Measurements from ENCODE around the gene C1R. TPM values are rescaled to one million over a fixed set of nuclear protein-coding genes. Genes with fewer than 3 reads are reported as not detected.

Gene C1R
- total and polyA plus RNA-seq, 8 donors = 69.3 to 693 (median 87.1) TPM

- peaks cover 0 to 41% of the 10 kb centered on the region in 2 donors for H3K36me3 ChIP-seq
- H3K27me3 ChIP-seq = no peaks in the 10 kb centered on the region
- H3K4me3 ChIP-seq = peak overlapping the region; percentile 28 to 50
- peaks cover 0 to 15% of the 10 kb centered on the region in 2 donors for H3K4me1 ChIP-seq
- TF ChIP-seq CTCF (IDR thresholded peaks at IDR 0.05) = no peak
- H3K9me3 ChIP-seq = no peaks in the 10 kb centered on the region
- H3K27ac ChIP-seq = peak overlapping the region; percentile 47 to 77
- intact Hi-C loops (cut with DNase I) = loop anchor here in 1 of 2 donors (10.0 kb wide), 1 partner anchor 166 kb away; the partner anchor contains the start of gene ATN1
- ATAC-seq (no peak), DNase-seq (no peak)
Observed at GRCh38 chr12:7090222-7090998, 1.8 kb downstream of the C1R start.

GRCh38 chr12:7089196-7089871 is 2.9 kb downstream of the C1R start:
- DNase-seq (no peak), ATAC-seq (no peak)
- Histone ChIP-seq H3K4me1 (peaks cover 0 to 10% of the 10 kb centered on the region in 2 donors), H3K4me3 (no peak overlapping the region), H3K9me3 (no peaks in the 10 kb centered on the region), H3K36me3 (peaks cover 0 to 43% of the 10 kb centered on the region in 2 donors), H3K27ac (no peak overlapping the region), H3K27me3 (no peaks in the 10 kb centered on the region)
- TF ChIP-seq CTCF (IDR thresholded peaks at IDR 0.05) = no peak
- intact Hi-C loops (cut with DNase I) = no loop called here

GRCh38 chr12:7083125-7083524 is 9.1 kb downstream of the C1R start:
- intact Hi-C loops (cut with DNase I) = no loop called here
- no peaks in the 10 kb centered on the region for H3K9me3 ChIP-seq
- H3K27me3 ChIP-seq = no peaks in the 10 kb centered on the region
- no peak for TF ChIP-seq CTCF (IDR thresholded peaks at IDR 0.05)
- ATAC-seq (no peak), DNase-seq (no peak)
- H3K4me3 ChIP-seq = no peak overlapping the region
- H3K36me3 ChIP-seq = peaks cover 0 to 60% of the 10 kb centered on the region in 2 donors
- H3K27ac ChIP-seq = no peak overlapping the region
- peaks cover 6 to 16% of the 10 kb centered on the region in 2 donors for H3K4me1 ChIP-seq

- Histone ChIP-seq H3K9me3 (no peaks in the 10 kb centered on the region), H3K4me3 (no peak overlapping the region), H3K36me3 (peaks cover 0 to 41% of the 10 kb centered on the region in 2 donors), H3K27me3 (no peaks in the 10 kb centered on the region), H3K27ac (no peak overlapping the region), H3K4me1 (peaks cover 6 to 16% of the 10 kb centered on the region in 2 donors)
- TF ChIP-seq CTCF (IDR thresholded peaks at IDR 0.05) = no peak
- intact Hi-C loops (cut with DNase I) = no loop called here
- ATAC-seq (no peak), DNase-seq (no peak)
Observed at GRCh38 chr12:7081037-7081436, 11.2 kb downstream of the C1R start.

GRCh38 chr12:7079826-7080125 is 12.5 kb downstream of the C1R start:
- DNase-seq (no peak), ATAC-seq (peak; percentile 81)
- no peak for TF ChIP-seq CTCF (IDR thresholded peaks at IDR 0.05)
- H3K36me3 ChIP-seq = peaks cover 0 to 33% of the 10 kb centered on the region in 2 donors
- no peak overlapping the region for H3K4me3 ChIP-seq
- no peaks in the 10 kb centered on the region for H3K27me3 ChIP-seq
- H3K9me3 ChIP-seq = no peaks in the 10 kb centered on the region
- intact Hi-C loops (cut with DNase I) = no loop called here
- H3K27ac ChIP-seq = peak overlapping the region; percentile 55 to 74
- H3K4me1 ChIP-seq = peaks cover 6 to 16% of the 10 kb centered on the region in 2 donors

Data from left lung (tissue), 10 donors.